Tibial artery (tissue), 4 donors: Measurements from ENCODE around the gene UBE2H.

Experiments
- DNase-seq, 2 donors: peaks; one replicate each; pipeline ENCODE4 v3.0.0-alpha.2; 2019
- H3K27ac ChIP-seq, 2 donors: fragments of 200-600 bp; sonication (generic) in 1 of 2; 1 replicate in 1 of 2; 2 replicates in 1 of 2; pipeline ENCODE4 v1.5.1; 2018 to 2019; ENCODE audit warnings: mild to moderate bottlenecking in 1 of 2
- H3K27me3 ChIP-seq, 2 donors: fragments of 200-600 bp; sonication (generic) in 1 of 2; one replicate each; pipeline versions ENCODE4 v1.5.1 to v1.6.0; 2016 to 2019
- H3K36me3 ChIP-seq, 3 donors: fragments of 200-600 bp; sonication (generic) in 2 of 3; one replicate each; pipeline ENCODE4 v1.5.1; 2016 to 2019; ENCODE audit warnings: mild to moderate bottlenecking in 2 of 3
- H3K4me1 ChIP-seq, 4 donors: fragments of 200-600 bp; sonication (generic) in 2 of 4; 1 replicate in 3 of 4; 2 replicates in 1 of 4; pipeline ENCODE4 v1.5.1; 2016 to 2019
- H3K4me3 ChIP-seq, 2 donors: fragments of 200-600 bp; sonication (generic) in 1 of 2; 1 replicate in 1 of 2; 2 replicates in 1 of 2; pipeline ENCODE4 v1.5.1; 2018 to 2019; ENCODE audit warnings: mild to moderate bottlenecking in 2 of 2
- H3K9me3 ChIP-seq, 3 donors: fragments of 200-600 bp; sonication (generic) in 1 of 3; one replicate each; pipeline ENCODE4 v1.5.1; 2016 to 2019
- intact Hi-C: fragments of 100-400 bp; cut with DNase I; formaldehyde crosslinking; loops from one replicate; pipeline ENCODE4 v1.15.0; 2023; ENCODE audit warnings: low total_unique reads
- TF ChIP-seq, protein P1 (sequence below), 2 experiments: fragments of 200-600 bp in 1 of 2; fragments of 450-650 bp in 1 of 2; IDR thresholded peaks; one replicate each; pipeline ENCODE4 v1.5.1; 2017 to 2019; ENCODE audit warnings: antibody characterized with exemption in 2 of 2, mild to moderate bottlenecking in 1 of 2, moderate library complexity in 1 of 2

UBE2H gene

DNA sequence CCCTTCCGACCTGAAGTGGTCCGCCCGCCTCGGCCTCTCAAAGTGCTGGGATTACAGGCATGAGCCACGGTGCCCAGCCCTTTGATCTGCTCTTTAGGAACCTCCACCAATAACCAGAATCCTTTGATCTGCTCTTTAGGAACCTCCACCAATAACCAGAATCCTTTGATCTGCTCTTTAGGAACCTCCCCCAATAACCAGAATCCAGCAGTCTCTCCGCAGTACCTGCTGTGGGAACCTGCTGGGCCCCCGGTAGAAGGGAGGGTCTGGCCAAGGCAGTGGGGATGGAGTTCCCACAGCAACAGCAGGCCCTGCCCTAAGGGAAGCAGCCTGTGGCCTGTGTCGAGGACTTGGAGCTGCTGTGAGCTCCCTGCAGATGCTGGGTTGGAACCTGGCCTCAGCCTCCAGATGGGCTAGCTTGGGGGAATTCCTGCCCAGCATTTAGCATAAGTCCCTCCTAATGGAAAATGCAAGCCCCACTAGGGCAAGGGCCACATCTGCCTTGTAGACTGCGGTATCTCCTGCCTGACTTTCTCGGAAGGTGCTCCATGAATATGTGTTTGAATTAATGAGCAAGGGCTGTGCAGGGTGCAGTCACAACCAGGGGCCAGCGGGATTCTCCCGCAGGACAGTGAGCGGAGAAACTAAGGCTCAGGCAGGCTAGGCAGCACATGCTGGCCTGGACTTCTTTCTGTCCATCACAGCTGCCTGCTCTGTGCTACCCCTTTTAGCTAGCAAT, 165.8 kb downstream of the UBE2H start:
- TF ChIP-seq, protein P1, sequence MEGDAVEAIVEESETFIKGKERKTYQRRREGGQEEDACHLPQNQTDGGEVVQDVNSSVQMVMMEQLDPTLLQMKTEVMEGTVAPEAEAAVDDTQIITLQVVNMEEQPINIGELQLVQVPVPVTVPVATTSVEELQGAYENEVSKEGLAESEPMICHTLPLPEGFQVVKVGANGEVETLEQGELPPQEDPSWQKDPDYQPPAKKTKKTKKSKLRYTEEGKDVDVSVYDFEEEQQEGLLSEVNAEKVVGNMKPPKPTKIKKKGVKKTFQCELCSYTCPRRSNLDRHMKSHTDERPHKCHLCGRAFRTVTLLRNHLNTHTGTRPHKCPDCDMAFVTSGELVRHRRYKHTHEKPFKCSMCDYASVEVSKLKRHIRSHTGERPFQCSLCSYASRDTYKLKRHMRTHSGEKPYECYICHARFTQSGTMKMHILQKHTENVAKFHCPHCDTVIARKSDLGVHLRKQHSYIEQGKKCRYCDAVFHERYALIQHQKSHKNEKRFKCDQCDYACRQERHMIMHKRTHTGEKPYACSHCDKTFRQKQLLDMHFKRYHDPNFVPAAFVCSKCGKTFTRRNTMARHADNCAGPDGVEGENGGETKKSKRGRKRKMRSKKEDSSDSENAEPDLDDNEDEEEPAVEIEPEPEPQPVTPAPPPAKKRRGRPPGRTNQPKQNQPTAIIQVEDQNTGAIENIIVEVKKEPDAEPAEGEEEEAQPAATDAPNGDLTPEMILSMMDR (IDR thresholded peaks at IDR 0.05): no peak
- peaks cover 0 to 38% (median 32%) of the 10 kb centered on the region in 4 donors for H3K4me1 ChIP-seq
- intact Hi-C loops: no loop called here
- H3K9me3 ChIP-seq: no peaks in the 10 kb centered on the region
- H3K27ac ChIP-seq: no peak overlapping the region
- H3K36me3 ChIP-seq: no peaks in the 10 kb centered on the region
- no peak for DNase-seq
- no peak overlapping the region for H3K4me3 ChIP-seq
- peaks cover 13 to 85% of the 10 kb centered on the region in 2 donors for H3K27me3 ChIP-seq

GRCh38 chr7:129785685-129786514, 166.9 kb downstream of the UBE2H start:
- no peak overlapping the region for H3K27ac ChIP-seq
- no peak overlapping the region for H3K4me3 ChIP-seq
- no peaks in the 10 kb centered on the region for H3K36me3 ChIP-seq
- H3K27me3 ChIP-seq: peaks cover 20 to 93% of the 10 kb centered on the region in 2 donors
- H3K4me1 ChIP-seq: peaks cover 0 to 49% (median 42%) of the 10 kb centered on the region in 4 donors
- no peaks in the 10 kb centered on the region for H3K9me3 ChIP-seq
- DNase-seq: no peak
- TF ChIP-seq, protein P1 (IDR thresholded peaks at IDR 0.05): no peak
- intact Hi-C loops: no loop called here

GRCh38 chr7:129784783-129785684, 167.7 kb downstream of the UBE2H start:
- Histone ChIP-seq H3K36me3 (no peaks in the 10 kb centered on the region), H3K27ac (no peak overlapping the region), H3K4me3 (no peak overlapping the region), H3K9me3 (no peaks in the 10 kb centered on the region), H3K27me3 (peaks cover 26 to 93% of the 10 kb centered on the region in 2 donors), H3K4me1 (peaks cover 4 to 58% (median 51%) of the 10 kb centered on the region in 4 donors)
- intact Hi-C loops: no loop called here
- TF ChIP-seq, protein P1 (IDR thresholded peaks at IDR 0.05): no peak
- DNase-seq: no peak

DNA sequence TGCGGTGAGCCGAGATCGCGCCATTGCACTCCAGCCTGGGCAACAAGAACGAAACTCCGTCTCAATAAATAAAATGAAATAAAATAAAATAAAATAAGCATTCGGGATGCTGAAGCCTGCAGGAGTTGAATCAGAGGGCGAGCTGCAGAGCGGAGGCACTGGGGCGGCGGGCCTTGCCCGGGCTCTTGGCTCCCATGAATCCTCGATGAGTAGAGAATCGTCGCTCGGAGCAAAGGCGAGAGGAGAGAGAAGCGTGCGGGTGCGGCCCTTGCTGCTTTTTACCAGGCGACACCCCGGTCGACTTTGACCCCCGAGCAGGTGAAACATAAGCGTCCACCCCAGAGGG, 168.3 kb downstream of the UBE2H start:
- TF ChIP-seq, protein P1 (IDR thresholded peaks at IDR 0.05): no peak
- Histone ChIP-seq H3K36me3 (no peaks in the 10 kb centered on the region), H3K27me3 (peaks cover 29 to 95% of the 10 kb centered on the region in 2 donors), H3K4me1 (peaks cover 5 to 64% (median 57%) of the 10 kb centered on the region in 4 donors), H3K4me3 (no peak overlapping the region), H3K9me3 (no peaks in the 10 kb centered on the region), H3K27ac (no peak overlapping the region)
- DNase-seq: no peak
- intact Hi-C loops: no loop called here

GRCh38 chr7:129783584-129783919, 169.2 kb downstream of the UBE2H start:
- TF ChIP-seq, protein P1 (IDR thresholded peaks at IDR 0.05): no peak
- peaks cover 5 to 73% (median 66%) of the 10 kb centered on the region in 4 donors for H3K4me1 ChIP-seq
- no peaks in the 10 kb centered on the region for H3K9me3 ChIP-seq
- H3K27me3 ChIP-seq: peaks cover 34 to 97% of the 10 kb centered on the region in 2 donors
- intact Hi-C loops: no loop called here
- no peak overlapping the region for H3K27ac ChIP-seq
- no peak overlapping the region for H3K4me3 ChIP-seq
- H3K36me3 ChIP-seq: no peaks in the 10 kb centered on the region
- DNase-seq: no peak
